A673 (cell line): Measurements from ENCODE around the gene GNG12.

Source experiments
- CTCF ChIP-seq: fragments of 300-800, 200-600 bp; sonication (generic); conservative IDR thresholded peaks from 2 replicates; pipeline ENCODE4 v1.5.1; 2017; ENCODE audit warnings: low read depth, mild to moderate bottlenecking, antibody characterized with exemption, low read length, moderate library complexity, mixed read lengths
- EZH2 ChIP-seq: fragments of 200-600 bp; sonication (generic); IDR thresholded peaks from 2 replicates; pipeline ENCODE4 v1.6.1; 2017; ENCODE audit warnings: borderline replicate concordance, low read depth, mild to moderate bottlenecking, mixed read lengths, antibody characterized with exemption, low read length; ENCODE audit not compliant: poor library complexity, severe bottlenecking

- TF ChIP-seq CTCF (no peak), EZH2 (no peak)
Measured at GRCh38 chr1:67814121-67814772, 19.0 kb downstream of the GNG12 start.
